GM18507 (cell line): ENCODE data around the gene ETV6.

Experiments used
- DNase-seq: peaks from one replicate; pipeline ENCODE4 v3.0.0; 2011; ENCODE audit warnings: low read depth; ENCODE audit not compliant: insufficient read length; ENCODE audit errors: extremely low spot score
- FAIRE-seq: peaks from 2 replicates; lab custom pipeline; 2011; peaks lifted over from hg19 to GRCh38; lab: Jason Lieb, UNC

ETV6 gene

GRCh38 chr12:11764837-11765236 is 115.4 kb downstream of the ETV6 start:
- FAIRE-seq (no peak), DNase-seq (no peak)

- FAIRE-seq (no peak), DNase-seq (no peak)
Measured at GRCh38 chr12:11765421-11765816, 115.9 kb downstream of the ETV6 start.

DNA sequence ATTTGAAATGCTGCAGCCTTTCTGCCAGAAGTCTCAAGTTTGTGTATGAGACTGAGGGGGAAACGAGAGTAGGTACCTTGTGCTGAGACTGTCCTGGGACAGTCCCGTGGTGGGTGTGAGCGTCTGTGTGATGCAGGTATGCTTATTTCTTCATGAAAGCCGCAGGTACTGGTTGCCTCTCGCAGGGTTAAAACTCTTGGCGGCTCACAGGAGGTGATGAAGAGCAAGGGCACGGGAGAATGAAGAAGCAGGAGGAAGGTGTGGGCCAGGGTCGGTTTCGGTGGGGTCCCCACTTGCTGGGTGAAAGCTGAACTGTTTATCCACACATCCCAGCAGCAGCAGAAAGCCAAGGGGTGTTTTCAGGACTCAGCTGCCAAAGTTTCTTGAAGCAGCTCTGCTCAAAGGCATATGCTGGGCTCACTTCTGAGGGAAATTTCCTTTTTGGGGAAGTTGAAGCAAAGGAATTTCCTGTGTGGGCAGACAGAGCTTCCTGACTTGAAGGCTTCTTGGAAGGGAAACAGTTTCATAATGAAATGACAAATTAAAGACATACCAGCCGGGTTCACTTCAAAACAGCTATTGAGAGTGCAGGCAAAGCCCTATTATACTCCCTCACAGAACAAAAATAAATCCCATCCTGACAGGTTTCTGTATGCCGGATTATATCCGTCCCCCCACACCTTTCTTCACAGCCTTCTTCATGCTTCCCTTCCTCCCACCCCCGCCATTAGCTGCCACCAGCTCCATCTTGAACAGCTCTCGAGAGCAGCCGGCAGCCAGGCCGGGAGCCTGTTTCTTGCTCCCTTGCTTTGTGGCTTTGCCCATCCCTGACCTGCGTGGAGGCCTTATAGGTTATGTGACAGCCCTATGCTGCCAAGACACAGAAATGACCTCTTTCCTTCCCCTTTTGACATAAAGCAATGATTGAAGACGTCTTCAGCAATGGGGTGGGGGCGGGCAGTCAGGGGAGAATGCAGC is 116.6 kb downstream of the ETV6 start:
- peak; percentile 97 for FAIRE-seq

DNA sequence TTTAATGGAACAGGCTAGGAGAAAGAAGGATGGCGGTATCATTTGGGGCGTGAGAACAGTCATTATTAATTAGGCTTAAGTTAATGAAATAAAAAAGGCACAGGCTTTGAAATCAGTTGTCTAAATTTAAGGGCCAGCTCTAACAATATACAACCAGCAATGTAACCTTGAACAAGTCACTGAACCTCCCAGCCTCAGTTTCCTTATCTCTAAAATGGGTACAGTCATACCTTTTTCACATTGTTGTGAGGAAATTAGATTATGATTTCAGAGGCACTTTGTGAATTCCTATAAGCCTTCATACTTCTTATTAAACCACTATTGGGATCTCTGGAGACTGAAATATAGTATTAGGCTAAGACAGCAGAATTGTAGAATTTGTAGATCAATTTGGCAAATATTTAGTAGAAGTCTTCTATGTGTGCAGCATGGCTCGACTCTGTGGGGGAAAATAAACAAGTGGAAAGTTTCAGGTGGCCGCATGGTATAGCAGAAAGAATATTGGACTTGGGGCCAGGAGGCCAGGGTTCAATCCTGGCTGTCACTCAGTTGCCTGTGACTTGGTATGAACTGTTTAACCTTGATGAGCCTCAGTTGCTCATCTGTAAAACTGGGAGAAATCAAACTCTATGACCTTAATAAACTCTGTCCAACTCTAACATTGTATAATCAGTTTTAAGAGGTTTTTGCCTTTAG is 117.7 kb downstream of the ETV6 start:
- no peak for DNase-seq
- FAIRE-seq = peak; percentile 18

More for the DNA sequence above, 116.6 kb downstream of the ETV6 start:
- DNase-seq = no peak

- FAIRE-seq = no peak
- no peak for DNase-seq
Measured at GRCh38 chr12:11767798-11768197, 118.3 kb downstream of the ETV6 start.

DNA sequence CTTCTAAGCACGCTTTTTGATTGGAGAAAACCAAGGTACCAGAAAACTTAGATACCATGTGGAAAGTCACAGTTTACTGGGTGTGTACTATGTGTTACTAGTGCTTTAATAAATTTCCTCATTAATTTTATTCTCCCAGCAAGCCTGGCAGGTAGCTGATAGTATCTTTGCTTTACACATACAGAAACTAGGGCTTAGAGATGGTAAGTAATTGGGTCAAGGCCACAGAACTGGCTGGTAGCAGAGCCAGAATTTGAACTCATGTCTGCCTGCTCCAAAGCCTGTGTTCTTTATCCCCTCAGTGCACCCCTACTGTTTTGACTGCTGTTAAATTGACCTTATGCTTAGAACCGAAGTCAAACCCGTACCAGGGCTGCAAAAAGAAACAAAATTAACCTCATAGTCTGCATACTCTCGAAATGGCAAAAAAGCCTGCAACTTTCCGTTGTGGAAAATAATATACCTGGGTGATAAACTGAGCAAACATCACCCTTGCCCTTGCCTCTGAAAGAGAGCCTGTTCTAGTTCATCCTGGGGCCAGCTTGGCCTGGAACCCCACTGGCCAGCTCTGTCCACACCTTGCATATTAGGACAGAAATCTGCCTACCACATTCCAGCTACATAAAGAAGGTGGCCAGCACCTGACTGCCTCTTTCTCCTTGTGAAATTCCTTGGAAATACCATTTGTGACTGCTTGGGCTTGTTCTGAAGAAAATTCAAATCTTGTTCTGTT is 118.9 kb downstream of the ETV6 start:
- DNase-seq (no peak), FAIRE-seq (no peak)

- FAIRE-seq = peak; percentile 41
- DNase-seq = no peak
Measured at GRCh38 chr12:11769723-11770514, 120.4 kb downstream of the ETV6 start.

GRCh38 chr12:11771356-11771755 is 121.9 kb downstream of the ETV6 start:
- DNase-seq = no peak
- FAIRE-seq = peak; percentile 21

- FAIRE-seq = peak; percentile 70
- DNase-seq = no peak
Measured at GRCh38 chr12:11771895-11772502, 122.5 kb downstream of the ETV6 start.

GRCh38 chr12:11773889-11774677 is 124.6 kb downstream of the ETV6 start:
- DNase-seq = no peak
- FAIRE-seq = peak; percentile 59

DNA sequence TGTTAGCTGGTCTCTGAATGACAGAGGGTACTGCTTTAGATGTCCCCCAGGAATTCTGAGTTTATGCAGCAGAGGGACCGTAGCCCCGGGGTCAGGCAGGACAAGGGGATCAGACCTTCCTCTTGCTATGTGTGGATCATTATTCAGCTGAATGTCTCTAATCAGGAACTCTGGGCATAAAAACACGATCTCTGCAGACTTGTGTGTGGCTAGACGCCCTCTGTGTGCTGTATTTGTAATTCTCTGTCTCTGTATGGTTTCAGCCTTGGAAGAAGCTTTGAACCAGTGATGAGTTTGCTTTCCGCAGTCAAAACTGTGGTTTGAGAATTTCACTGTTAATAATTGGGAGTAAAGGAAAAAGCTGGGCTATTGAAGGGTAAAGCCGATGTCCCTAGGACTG is 125.3 kb downstream of the ETV6 start:
- FAIRE-seq (no peak), DNase-seq (no peak)

DNA sequence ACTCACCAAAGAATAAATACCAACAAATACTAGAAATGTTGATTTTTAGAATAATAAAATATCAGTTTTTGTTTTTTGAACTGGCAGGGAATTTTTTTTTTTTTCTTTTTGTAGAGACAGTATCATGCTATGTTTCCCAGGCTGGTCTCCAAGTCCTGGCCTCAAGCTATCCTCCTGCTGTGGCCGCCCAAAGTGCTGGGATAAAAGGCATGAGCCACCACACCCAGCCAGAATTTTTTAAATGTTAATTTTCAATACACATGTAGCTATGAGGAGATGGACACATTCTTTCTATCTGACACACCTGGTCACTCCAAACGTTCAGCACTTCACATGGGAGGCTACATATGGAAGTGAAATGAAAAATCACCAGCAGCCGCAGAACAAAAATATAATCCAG is 126.8 kb downstream of the ETV6 start:
- no peak for DNase-seq

GRCh38 chr12:11777451-11777850 is 128.0 kb downstream of the ETV6 start:
- DNase-seq (no peak), FAIRE-seq (no peak)

More for the DNA sequence above, 126.8 kb downstream of the ETV6 start:
- no peak for FAIRE-seq

GRCh38 chr12:11777962-11778361 is 128.5 kb downstream of the ETV6 start:
- no peak for DNase-seq
- FAIRE-seq = peak; percentile 41

DNA sequence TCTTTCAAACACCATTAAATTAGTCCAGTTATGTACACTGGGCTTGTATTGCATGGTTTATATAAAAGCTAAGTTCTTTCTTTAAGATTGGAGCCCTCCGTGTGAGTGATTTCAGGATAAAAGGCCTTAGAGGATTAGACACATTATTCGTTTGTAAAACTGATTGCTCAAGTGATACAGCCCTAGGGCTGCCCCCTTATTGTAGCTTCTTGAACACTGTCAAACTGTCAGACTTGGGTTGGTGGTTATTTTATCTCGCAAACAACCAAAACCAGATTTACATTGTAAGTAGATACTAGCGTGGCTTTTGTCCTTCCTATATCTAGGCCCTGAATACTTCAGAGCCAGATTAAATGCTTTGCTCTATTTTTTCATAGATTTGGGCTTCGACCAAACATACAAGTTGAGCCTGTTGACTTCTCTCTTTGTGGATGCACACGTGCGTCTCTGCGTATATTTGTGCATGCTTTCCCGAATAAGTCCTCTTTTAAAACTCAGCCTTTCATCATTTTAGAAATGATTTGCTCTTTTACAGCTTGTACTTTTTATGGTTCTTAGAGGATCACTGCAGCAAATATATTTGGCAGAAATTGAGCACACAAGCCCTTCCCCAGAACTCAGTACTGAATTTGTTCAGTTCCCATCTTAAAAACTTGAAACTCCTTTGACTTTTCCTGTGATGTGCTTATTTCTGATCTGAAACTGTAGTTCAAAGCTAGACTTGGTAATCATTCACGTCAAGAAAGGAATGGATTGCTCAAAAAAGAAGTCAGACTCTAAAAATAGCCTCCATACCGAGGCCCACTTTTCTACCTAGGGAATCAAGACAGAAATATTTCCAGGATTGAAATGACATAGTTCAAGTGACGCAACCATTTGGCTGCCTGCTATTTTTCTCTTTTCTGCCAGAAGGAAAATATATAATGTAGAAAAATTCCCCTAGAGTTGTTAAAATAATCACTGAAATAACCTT is 129.5 kb downstream of the ETV6 start:
- DNase-seq = no peak
- FAIRE-seq = peak; percentile 91

- FAIRE-seq (peak; percentile 98), DNase-seq (no peak)
Measured at GRCh38 chr12:11780521-11781101, 131.1 kb downstream of the ETV6 start.
